PC-9 (cell line): ENCODE data around the gene SNRNP25. TPM values are rescaled to one million over a fixed set of nuclear protein-coding genes. Genes with fewer than 3 reads are reported as not detected.
A peak's percentile ranks its signal among the peaks of the same experiment; 100 is the strongest.

Source experiments
- BruUV-seq: library from RNA; stranded (reverse); fragments of 400-500 nt; replicated peaks from 2 replicates; lab custom pipeline; 2021; lab: Mats Ljungman, UMichigan
- CTCF ChIA-PET: fragments of 300-600 bp; sonication (Branson Sonifier 250); formaldehyde crosslinking; loops from one replicate; lab custom pipeline; 2022; ENCODE audit warnings: antibody characterized with exemption; lab: Charles Lee
- POLR2A ChIA-PET: fragments of 300-600 bp; sonication (Branson Sonifier 250); formaldehyde crosslinking; loops from one replicate; lab custom pipeline; 2022; ENCODE audit warnings: antibody characterized with exemption; ENCODE audit not compliant: unreplicated experiment; lab: Charles Lee
- DNase-seq, 2 experiments: peaks; one replicate each; pipeline versions ENCODE4 v3.0.0 to v3.0.0-alpha.2; 2015 to 2022; ENCODE audit warnings: mixed read lengths in 1 of 2
- H2AFZ ChIP-seq: fragments of 200-600 bp; sonication (generic); 2 replicates; pipeline ENCODE4 v1.8.1; 2017; ENCODE audit warnings: antibody characterized with exemption
- H3F3A ChIP-seq: fragments of 200-600 bp; sonication (generic); 2 replicates; pipeline ENCODE4 v1.8.1; 2017; ENCODE audit warnings: antibody characterized with exemption, mild to moderate bottlenecking, low read depth; ENCODE audit not compliant: insufficient read depth
- H3K27ac ChIP-seq: fragments of 200-600 bp; sonication (generic); 2 replicates; pipeline ENCODE4 v1.6.1; 2016; ENCODE audit warnings: mixed run types
- H3K27me3 ChIP-seq: fragments of 200-600 bp; sonication (generic); 2 replicates; pipeline ENCODE4 v1.6.1; 2016; ENCODE audit warnings: low read depth, mixed run types; ENCODE audit not compliant: insufficient read depth
- H3K36me3 ChIP-seq: fragments of 200-600 bp; sonication (generic); 2 replicates; pipeline ENCODE4 v1.6.1; 2016; ENCODE audit warnings: low read depth, mixed run types
- H3K4me1 ChIP-seq: fragments of 200-600 bp; sonication (generic); replicated peaks from 2 replicates; pipeline ENCODE4 v1.6.1; 2016; ENCODE audit warnings: mixed run types; ENCODE audit not compliant: insufficient read depth
- H3K4me2 ChIP-seq: fragments of 200-600 bp; sonication (generic); 2 replicates; pipeline ENCODE4 v1.6.1; 2017; ENCODE audit warnings: mixed run types
- H3K4me3 ChIP-seq: fragments of 200-600 bp; sonication (generic); 2 replicates; pipeline ENCODE4 v1.6.1; 2016; ENCODE audit warnings: mixed run types
- H3K79me2 ChIP-seq: fragments of 200-600 bp; sonication (generic); 2 replicates; pipeline ENCODE4 v1.6.1; 2017; ENCODE audit warnings: low read depth, mixed run types
- H3K9me2 ChIP-seq: fragments of 200-600 bp; sonication (generic); 2 replicates; pipeline ENCODE4 v1.8.1; 2017; ENCODE audit warnings: mild to moderate bottlenecking; ENCODE audit not compliant: insufficient read depth
- H3K9me3 ChIP-seq: fragments of 200-600 bp; sonication (generic); 2 replicates; pipeline ENCODE4 v1.8.1; 2016; ENCODE audit warnings: low read depth; ENCODE audit not compliant: insufficient read depth
- H4K20me1 ChIP-seq: fragments of 200-600 bp; sonication (generic); 2 replicates; pipeline ENCODE4 v1.8.1; 2017; ENCODE audit not compliant: insufficient read depth
- CTCF ChIP-seq: fragments of 200-600 bp; sonication (generic); conservative IDR thresholded peaks from 2 replicates; pipeline ENCODE4 v1.6.1; 2017; ENCODE audit warnings: mixed run types, antibody characterized with exemption, mild to moderate bottlenecking, moderate library complexity
- EZH2 ChIP-seq: fragments of 200-600 bp; sonication (generic); IDR thresholded peaks from 2 replicates; pipeline ENCODE4 v1.8.0; 2017; ENCODE audit warnings: antibody characterized with exemption, low read depth
- intact Hi-C: fragments of 100-400 bp; cut with micrococcal nuclease; formaldehyde crosslinking; loops from one replicate; pipeline ENCODE4 v1.10.0; 2022; ENCODE audit not compliant: unreplicated experiment
- total RNA-seq: library from RNA; stranded (reverse); gene quantifications from 2 replicates; pipeline ENCODE4 v1.2.3, GENCODE V29; 2021

The SNRNP25 gene
- total RNA-seq, 1 experiment from 2014 or later, result 61.4 TPM

GRCh38 chr16:59440-60059 is 5.9 kb downstream of the SNRNP25 start:
- Histone ChIP-seq H3K4me1 (no peaks in the 10 kb centered on the region; the same call in 1 of the 2 replicates), H3K36me3 (no peaks in the 10 kb centered on the region), H3K4me2 (no peak overlapping the region), H4K20me1 (no peaks in the 10 kb centered on the region), H3K27ac (no peak overlapping the region), H3K79me2 (0 out of 2 replicates have a peak, but pooled peaks cover 3% of the 10 kb centered on the region), H3K9me3 (no peaks in the 10 kb centered on the region), H3F3A (no peaks in the 10 kb centered on the region), H3K4me3 (no peak overlapping the region), H3K9me2 (no peaks in the 10 kb centered on the region), H3K27me3 (no peaks in the 10 kb centered on the region), H2AFZ (no peak overlapping the region)
- TF ChIP-seq CTCF, result no peak
- TF ChIP-seq EZH2, result no peak
- CTCF ChIA-PET, result no interaction called here
- intact Hi-C loops, result no loop called here
- POLR2A ChIA-PET, result no interaction called here
- no TSS peak for BruUV-seq
- no peak for DNase-seq

GRCh38 chr16:60166-60565 is 6.5 kb downstream of the SNRNP25 start:
- TF ChIP-seq CTCF, result no peak
- no peak for TF ChIP-seq EZH2
- CTCF ChIA-PET, result no interaction called here
- no peaks in the 10 kb centered on the region for H3K36me3 ChIP-seq
- POLR2A ChIA-PET, result no interaction called here
- no peak overlapping the region for H3K27ac ChIP-seq
- no peak overlapping the region for H2AFZ ChIP-seq
- 0 out of 2 replicates have a peak, but pooled peaks cover under 1% of the 10 kb centered on the region for H3K79me2 ChIP-seq
- H4K20me1 ChIP-seq, result peaks cover 5% of the 10 kb centered on the region
- no peaks in the 10 kb centered on the region for H3K4me1 ChIP-seq
- DNase-seq, result no peak
- no peak overlapping the region for H3K4me3 ChIP-seq
- no peaks in the 10 kb centered on the region for H3K9me3 ChIP-seq
- intact Hi-C loops, result no loop called here
- TSS peak; percentile 17 for BruUV-seq
- H3K9me2 ChIP-seq, result no peaks in the 10 kb centered on the region
- H3F3A ChIP-seq, result no peaks in the 10 kb centered on the region
- H3K27me3 ChIP-seq, result no peaks in the 10 kb centered on the region
- H3K4me2 ChIP-seq, result no peak overlapping the region

GRCh38 chr16:60929-61878 is 7.6 kb downstream of the SNRNP25 start:
- Histone ChIP-seq H3K4me1 (no peaks in the 10 kb centered on the region), H3K4me3 (no peak overlapping the region), H3K9me3 (no peaks in the 10 kb centered on the region), H4K20me1 (peaks cover 8% of the 10 kb centered on the region), H3F3A (no peaks in the 10 kb centered on the region), H3K27me3 (no peaks in the 10 kb centered on the region), H3K79me2 (no peaks in the 10 kb centered on the region), H2AFZ (no peak overlapping the region), H3K36me3 (no peaks in the 10 kb centered on the region), H3K9me2 (no peaks in the 10 kb centered on the region), H3K27ac (no peak overlapping the region), H3K4me2 (no peak overlapping the region)
- CTCF ChIA-PET, result no interaction called here
- intact Hi-C loops, result no loop called here
- no TSS peak for BruUV-seq
- POLR2A ChIA-PET, result no interaction called here
- TF ChIP-seq CTCF (no peak), EZH2 (no peak)
- DNase-seq, result no peak
